ENCODE data around the gene LCN12. TPM values are rescaled to one million over a fixed set of nuclear protein-coding genes. Genes with fewer than 3 reads are reported as not detected.

Gene LCN12
- total RNA-seq, 1 experiment from 2014 or later: 4.2 TPM

DNA sequence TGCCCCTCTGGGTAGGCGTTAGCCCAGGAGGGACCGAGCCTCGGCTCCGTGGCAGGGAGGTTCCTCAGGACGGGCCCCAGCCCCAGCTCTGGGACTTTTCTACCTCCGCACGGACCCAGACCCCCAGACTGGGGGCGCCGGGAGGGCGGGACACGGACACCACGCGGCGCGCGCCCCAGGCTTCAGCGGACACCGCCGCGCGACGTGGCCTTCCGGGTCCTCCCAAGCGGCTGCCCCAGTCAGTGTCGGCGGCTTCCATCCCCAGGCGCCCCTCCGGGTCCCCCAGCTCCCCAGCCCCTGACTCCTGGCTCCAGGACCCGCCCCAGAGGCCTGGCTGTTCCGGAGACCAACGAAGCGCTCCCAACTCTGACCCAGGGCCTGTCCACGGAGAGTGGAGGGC, 33.8 kb downstream of the LCN12 start:
- H3K4me3 ChIP-seq (replicated peaks in 1 of 2; ENCODE audit: low read depth in 1 of 2, low read length in 2 of 2): no peak overlapping the region
- H3K27me3 ChIP-seq (ENCODE audit: insufficient read depth, low read length): no peaks in the 10 kb centered on the region
- ChIA-PET CTCF (no interaction called here), POLR2A (no interaction called here), RAD21 (ENCODE audit: low non-redundant PET in 1 of 2, low total read pairs in 2 of 2, uncharacterized antibody in 2 of 2, unreplicated experiment in 2 of 2) (no interaction called here)
- no peak for TF ChIP-seq ELF1 (IDR thresholded peaks at IDR 0.05; ENCODE audit: borderline replicate concordance, low read depth)
- no peak for TF ChIP-seq FOSL1 (IDR thresholded peaks at IDR 0.05; ENCODE audit: low read depth)
- TF ChIP-seq EZH2 (IDR thresholded peaks at IDR 0.05): no peak
- no peak for TF ChIP-seq RAD21 (IDR thresholded peaks at IDR 0.05; ENCODE audit: low read depth)
- no peak for TF ChIP-seq TCF7L2 (IDR thresholded peaks at IDR 0.05; ENCODE audit: borderline replicate concordance, extremely low read depth, insufficient read depth, insufficient read length)
- TF ChIP-seq, protein P1, sequence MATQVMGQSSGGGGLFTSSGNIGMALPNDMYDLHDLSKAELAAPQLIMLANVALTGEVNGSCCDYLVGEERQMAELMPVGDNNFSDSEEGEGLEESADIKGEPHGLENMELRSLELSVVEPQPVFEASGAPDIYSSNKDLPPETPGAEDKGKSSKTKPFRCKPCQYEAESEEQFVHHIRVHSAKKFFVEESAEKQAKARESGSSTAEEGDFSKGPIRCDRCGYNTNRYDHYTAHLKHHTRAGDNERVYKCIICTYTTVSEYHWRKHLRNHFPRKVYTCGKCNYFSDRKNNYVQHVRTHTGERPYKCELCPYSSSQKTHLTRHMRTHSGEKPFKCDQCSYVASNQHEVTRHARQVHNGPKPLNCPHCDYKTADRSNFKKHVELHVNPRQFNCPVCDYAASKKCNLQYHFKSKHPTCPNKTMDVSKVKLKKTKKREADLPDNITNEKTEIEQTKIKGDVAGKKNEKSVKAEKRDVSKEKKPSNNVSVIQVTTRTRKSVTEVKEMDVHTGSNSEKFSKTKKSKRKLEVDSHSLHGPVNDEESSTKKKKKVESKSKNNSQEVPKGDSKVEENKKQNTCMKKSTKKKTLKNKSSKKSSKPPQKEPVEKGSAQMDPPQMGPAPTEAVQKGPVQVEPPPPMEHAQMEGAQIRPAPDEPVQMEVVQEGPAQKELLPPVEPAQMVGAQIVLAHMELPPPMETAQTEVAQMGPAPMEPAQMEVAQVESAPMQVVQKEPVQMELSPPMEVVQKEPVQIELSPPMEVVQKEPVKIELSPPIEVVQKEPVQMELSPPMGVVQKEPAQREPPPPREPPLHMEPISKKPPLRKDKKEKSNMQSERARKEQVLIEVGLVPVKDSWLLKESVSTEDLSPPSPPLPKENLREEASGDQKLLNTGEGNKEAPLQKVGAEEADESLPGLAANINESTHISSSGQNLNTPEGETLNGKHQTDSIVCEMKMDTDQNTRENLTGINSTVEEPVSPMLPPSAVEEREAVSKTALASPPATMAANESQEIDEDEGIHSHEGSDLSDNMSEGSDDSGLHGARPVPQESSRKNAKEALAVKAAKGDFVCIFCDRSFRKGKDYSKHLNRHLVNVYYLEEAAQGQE (IDR thresholded peaks at IDR 0.05; ENCODE audit: low read depth): no peak
- TF ChIP-seq, protein P2, sequence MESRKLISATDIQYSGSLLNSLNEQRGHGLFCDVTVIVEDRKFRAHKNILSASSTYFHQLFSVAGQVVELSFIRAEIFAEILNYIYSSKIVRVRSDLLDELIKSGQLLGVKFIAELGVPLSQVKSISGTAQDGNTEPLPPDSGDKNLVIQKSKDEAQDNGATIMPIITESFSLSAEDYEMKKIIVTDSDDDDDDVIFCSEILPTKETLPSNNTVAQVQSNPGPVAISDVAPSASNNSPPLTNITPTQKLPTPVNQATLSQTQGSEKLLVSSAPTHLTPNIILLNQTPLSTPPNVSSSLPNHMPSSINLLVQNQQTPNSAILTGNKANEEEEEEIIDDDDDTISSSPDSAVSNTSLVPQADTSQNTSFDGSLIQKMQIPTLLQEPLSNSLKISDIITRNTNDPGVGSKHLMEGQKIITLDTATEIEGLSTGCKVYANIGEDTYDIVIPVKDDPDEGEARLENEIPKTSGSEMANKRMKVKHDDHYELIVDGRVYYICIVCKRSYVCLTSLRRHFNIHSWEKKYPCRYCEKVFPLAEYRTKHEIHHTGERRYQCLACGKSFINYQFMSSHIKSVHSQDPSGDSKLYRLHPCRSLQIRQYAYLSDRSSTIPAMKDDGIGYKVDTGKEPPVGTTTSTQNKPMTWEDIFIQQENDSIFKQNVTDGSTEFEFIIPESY (IDR thresholded peaks at IDR 0.05; ENCODE audit: extremely low read depth, insufficient replicate concordance, low read length): no peak
- TF ChIP-seq EZH2phosphoT487 (IDR thresholded peaks at IDR 0.05; ENCODE audit: borderline replicate concordance): no peak
- TF ChIP-seq, protein P3, sequence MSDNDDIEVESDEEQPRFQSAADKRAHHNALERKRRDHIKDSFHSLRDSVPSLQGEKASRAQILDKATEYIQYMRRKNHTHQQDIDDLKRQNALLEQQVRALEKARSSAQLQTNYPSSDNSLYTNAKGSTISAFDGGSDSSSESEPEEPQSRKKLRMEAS (IDR thresholded peaks at IDR 0.05): no peak
- no peak for TF ChIP-seq CEBPB (IDR thresholded peaks at IDR 0.05; ENCODE audit: low read depth)
- TF ChIP-seq CBX3 (IDR thresholded peaks at IDR 0.05; ENCODE audit: low read depth): no peak
- TF ChIP-seq SP1 (IDR thresholded peaks at IDR 0.05; ENCODE audit: low read depth): no peak
- no peak for TF ChIP-seq SIN3A (IDR thresholded peaks at IDR 0.05; ENCODE audit: low read depth)
- TF ChIP-seq SRF (IDR thresholded peaks at IDR 0.05; ENCODE audit: low read depth): no peak
- TF ChIP-seq ZNF274 (IDR thresholded peaks at IDR 0.05; ENCODE audit: low read depth, low read length): no peak
- TF ChIP-seq POLR2A (IDR thresholded peaks at IDR 0.05; ENCODE audit: borderline replicate concordance, extremely low read depth, insufficient read depth, insufficient read length): no peak
- no peak for TF ChIP-seq EGR1 (IDR thresholded peaks at IDR 0.05; ENCODE audit: low read depth)
- ATAC-seq: no peak
- H3K4me1 ChIP-seq (ENCODE audit: control insufficient read depth in 1 of 2, insufficient read depth in 2 of 2, low read length in 2 of 2): peaks cover 0 to under 1% of the 10 kb centered on the region in 2 experiments; a peak in 2 of 4 replicates
- BruUV-seq (replicated peaks): no TSS peak
- no peaks in the 10 kb centered on the region for H3K79me2 ChIP-seq (ENCODE audit: insufficient read depth, low read length)
- H2AFZ ChIP-seq (ENCODE audit: low read depth, low read length, poor library complexity, severe bottlenecking): no peak overlapping the region
- no peak for DNase-seq (ENCODE audit: low read depth, low spot score)
- no peak overlapping the region for H3K4me2 ChIP-seq (ENCODE audit: low read length)
- H3K27ac ChIP-seq (ENCODE audit: low read depth, low read length): no peak overlapping the region
- H3K9ac ChIP-seq (ENCODE audit: low read length): no peak overlapping the region
- H3K36me3 ChIP-seq (ENCODE audit: control insufficient read depth in 1 of 2, insufficient read depth in 2 of 2, low read length in 2 of 2): no peaks in the 10 kb centered on the region
- H3K9me3 ChIP-seq (ENCODE audit: control insufficient read depth in 1 of 2, insufficient read depth in 1 of 2, low read depth in 1 of 2, low read length in 2 of 2): no peaks in the 10 kb centered on the region; a peak in 1 of 4 replicates
- no peaks in the 10 kb centered on the region for H4K20me1 ChIP-seq (ENCODE audit: insufficient read depth)
- intact Hi-C loops (cut with micrococcal nuclease): no loop called here
- no peaks in the 10 kb centered on the region for H3K9me2 ChIP-seq (ENCODE audit: insufficient read depth)
